ENCODE data around the gene SIX5.

DNA sequence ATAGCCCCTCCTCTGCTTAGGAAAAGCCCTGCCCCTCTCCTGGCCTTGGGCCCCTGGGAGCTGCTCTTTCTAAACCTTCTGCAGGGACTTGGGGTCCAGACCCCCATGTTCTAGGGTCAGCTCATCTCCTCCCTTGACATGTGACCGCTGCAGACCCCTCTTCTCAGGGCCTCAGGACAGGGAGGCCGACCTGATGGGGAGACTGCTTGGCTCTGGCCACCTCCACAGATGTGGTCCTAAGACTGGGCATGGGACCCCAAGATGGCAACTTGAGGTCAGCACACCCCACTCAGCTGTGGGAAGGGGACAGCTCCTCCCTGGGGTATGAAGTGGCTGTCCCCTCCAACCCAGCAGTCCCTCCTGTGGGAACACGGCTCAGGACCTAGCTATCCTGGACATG lies 3.9 kb upstream of the SIX5 start:
- TF ChIP-seq, protein P1, sequence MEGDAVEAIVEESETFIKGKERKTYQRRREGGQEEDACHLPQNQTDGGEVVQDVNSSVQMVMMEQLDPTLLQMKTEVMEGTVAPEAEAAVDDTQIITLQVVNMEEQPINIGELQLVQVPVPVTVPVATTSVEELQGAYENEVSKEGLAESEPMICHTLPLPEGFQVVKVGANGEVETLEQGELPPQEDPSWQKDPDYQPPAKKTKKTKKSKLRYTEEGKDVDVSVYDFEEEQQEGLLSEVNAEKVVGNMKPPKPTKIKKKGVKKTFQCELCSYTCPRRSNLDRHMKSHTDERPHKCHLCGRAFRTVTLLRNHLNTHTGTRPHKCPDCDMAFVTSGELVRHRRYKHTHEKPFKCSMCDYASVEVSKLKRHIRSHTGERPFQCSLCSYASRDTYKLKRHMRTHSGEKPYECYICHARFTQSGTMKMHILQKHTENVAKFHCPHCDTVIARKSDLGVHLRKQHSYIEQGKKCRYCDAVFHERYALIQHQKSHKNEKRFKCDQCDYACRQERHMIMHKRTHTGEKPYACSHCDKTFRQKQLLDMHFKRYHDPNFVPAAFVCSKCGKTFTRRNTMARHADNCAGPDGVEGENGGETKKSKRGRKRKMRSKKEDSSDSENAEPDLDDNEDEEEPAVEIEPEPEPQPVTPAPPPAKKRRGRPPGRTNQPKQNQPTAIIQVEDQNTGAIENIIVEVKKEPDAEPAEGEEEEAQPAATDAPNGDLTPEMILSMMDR (conservative IDR thresholded peaks at IDR 0.05; ENCODE audit: low read depth, low read length), result no peak
- TF ChIP-seq EZH2 (IDR thresholded peaks at IDR 0.05; ENCODE audit: low read length, unreplicated experiment) (no peak), EZH2phosphoT487 (IDR thresholded peaks at IDR 0.05; ENCODE audit: borderline replicate concordance, low read length) (no peak)
